Measurements from ENCODE around the gene EXOC3. TPM values are rescaled to one million over a fixed set of nuclear protein-coding genes. Genes with fewer than 3 reads are reported as not detected.

EXOC3 gene
- total RNA-seq, 1 experiment from 2014 or later = 52.4 TPM

DNA sequence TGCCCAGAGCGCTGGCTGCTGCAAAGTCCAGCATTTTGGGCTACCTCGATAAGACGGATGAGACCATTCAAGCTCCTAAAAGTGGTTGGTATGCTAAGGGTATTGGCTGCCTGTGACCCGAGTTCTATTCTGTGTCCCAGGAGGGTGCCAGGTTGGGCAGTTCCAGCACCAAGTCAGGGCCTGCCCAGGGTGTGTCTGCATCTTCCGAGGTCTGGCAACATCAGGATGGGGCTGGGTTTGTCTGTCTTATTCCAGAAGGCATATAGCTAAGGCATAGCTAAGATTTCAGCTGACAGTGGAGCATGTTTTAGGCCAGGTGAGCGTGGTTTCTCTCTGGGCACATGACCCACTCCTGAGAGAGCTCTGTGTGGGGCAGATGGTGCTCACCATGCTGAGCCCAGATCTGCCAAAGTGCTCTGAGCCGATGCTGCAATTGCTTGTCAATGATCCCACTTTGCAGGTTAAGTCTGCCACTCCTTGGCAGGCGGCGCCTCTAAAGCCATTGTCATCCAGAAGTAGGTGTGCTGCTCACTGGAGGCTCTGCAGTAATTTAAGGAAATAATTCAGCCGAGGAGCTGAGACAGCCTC is 73.5 kb downstream of the EXOC3 start:
- intact Hi-C loops (cut with micrococcal nuclease) = no loop called here
- H3K9me3 ChIP-seq (ENCODE audit: control insufficient read depth in 1 of 2, insufficient read depth in 1 of 2, low read depth in 1 of 2, low read length in 2 of 2) = no peaks in the 10 kb centered on the region
- H4K20me1 ChIP-seq (ENCODE audit: insufficient read depth) = no peaks in the 10 kb centered on the region
- no peaks in the 10 kb centered on the region for H3K4me1 ChIP-seq (ENCODE audit: control insufficient read depth in 1 of 2, insufficient read depth in 2 of 2, low read length in 2 of 2)
- RAD21 ChIA-PET (ENCODE audit: low non-redundant PET in 1 of 2, low total read pairs in 2 of 2, uncharacterized antibody in 2 of 2, unreplicated experiment in 2 of 2) = no interaction called here
- no peak for DNase-seq (ENCODE audit: low read depth, low spot score)
- no TSS peak for BruUV-seq (replicated peaks)
- ATAC-seq = no peak
- H3K9ac ChIP-seq (ENCODE audit: low read length) = no peak overlapping the region
- no peaks in the 10 kb centered on the region for H3K9me2 ChIP-seq (ENCODE audit: insufficient read depth)
- no peak overlapping the region for H3K4me3 ChIP-seq (replicated peaks in 1 of 2; ENCODE audit: low read depth in 1 of 2, low read length in 2 of 2)
- no peaks in the 10 kb centered on the region; the same call in 1 of the 2 replicates for H3K27me3 ChIP-seq (ENCODE audit: insufficient read depth, low read length)
- POLR2A ChIA-PET = no interaction called here
- H2AFZ ChIP-seq (ENCODE audit: low read depth, low read length, poor library complexity, severe bottlenecking) = no peak overlapping the region
- CTCF ChIA-PET = no interaction called here
- H3K79me2 ChIP-seq (ENCODE audit: insufficient read depth, low read length) = no peaks in the 10 kb centered on the region
- H3K27ac ChIP-seq (ENCODE audit: low read depth, low read length) = no peak overlapping the region
- no peak overlapping the region for H3K4me2 ChIP-seq (ENCODE audit: low read length)
- no peaks in the 10 kb centered on the region for H3K36me3 ChIP-seq (ENCODE audit: control insufficient read depth in 1 of 2, insufficient read depth in 2 of 2, low read length in 2 of 2)
- TF ChIP-seq, protein P1, sequence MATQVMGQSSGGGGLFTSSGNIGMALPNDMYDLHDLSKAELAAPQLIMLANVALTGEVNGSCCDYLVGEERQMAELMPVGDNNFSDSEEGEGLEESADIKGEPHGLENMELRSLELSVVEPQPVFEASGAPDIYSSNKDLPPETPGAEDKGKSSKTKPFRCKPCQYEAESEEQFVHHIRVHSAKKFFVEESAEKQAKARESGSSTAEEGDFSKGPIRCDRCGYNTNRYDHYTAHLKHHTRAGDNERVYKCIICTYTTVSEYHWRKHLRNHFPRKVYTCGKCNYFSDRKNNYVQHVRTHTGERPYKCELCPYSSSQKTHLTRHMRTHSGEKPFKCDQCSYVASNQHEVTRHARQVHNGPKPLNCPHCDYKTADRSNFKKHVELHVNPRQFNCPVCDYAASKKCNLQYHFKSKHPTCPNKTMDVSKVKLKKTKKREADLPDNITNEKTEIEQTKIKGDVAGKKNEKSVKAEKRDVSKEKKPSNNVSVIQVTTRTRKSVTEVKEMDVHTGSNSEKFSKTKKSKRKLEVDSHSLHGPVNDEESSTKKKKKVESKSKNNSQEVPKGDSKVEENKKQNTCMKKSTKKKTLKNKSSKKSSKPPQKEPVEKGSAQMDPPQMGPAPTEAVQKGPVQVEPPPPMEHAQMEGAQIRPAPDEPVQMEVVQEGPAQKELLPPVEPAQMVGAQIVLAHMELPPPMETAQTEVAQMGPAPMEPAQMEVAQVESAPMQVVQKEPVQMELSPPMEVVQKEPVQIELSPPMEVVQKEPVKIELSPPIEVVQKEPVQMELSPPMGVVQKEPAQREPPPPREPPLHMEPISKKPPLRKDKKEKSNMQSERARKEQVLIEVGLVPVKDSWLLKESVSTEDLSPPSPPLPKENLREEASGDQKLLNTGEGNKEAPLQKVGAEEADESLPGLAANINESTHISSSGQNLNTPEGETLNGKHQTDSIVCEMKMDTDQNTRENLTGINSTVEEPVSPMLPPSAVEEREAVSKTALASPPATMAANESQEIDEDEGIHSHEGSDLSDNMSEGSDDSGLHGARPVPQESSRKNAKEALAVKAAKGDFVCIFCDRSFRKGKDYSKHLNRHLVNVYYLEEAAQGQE (IDR thresholded peaks at IDR 0.05; ENCODE audit: low read depth) = no peak
- TF ChIP-seq FOSL1 (IDR thresholded peaks at IDR 0.05; ENCODE audit: low read depth) (no peak), POLR2AphosphoS5 (IDR thresholded peaks at IDR 0.05; ENCODE audit: low read depth, low read length) (no peak), SP1 (IDR thresholded peaks at IDR 0.05; ENCODE audit: low read depth) (no peak), EZH2 (IDR thresholded peaks at IDR 0.05) (no peak), SIN3A (IDR thresholded peaks at IDR 0.05; ENCODE audit: low read depth) (no peak), ZFX (IDR thresholded peaks at IDR 0.05) (no peak), CTCF (IDR thresholded peaks at IDR 0.05 in 2 of 3, conservative IDR thresholded peaks at IDR 0.05 in 1 of 3; ENCODE audit: borderline replicate concordance in 1 of 3, insufficient read depth in 1 of 3, low read depth in 2 of 3, low read length in 2 of 3) (no peak), SRF (IDR thresholded peaks at IDR 0.05; ENCODE audit: low read depth) (no peak), EZH2phosphoT487 (IDR thresholded peaks at IDR 0.05; ENCODE audit: borderline replicate concordance) (no peak)
- TF ChIP-seq, protein P2, sequence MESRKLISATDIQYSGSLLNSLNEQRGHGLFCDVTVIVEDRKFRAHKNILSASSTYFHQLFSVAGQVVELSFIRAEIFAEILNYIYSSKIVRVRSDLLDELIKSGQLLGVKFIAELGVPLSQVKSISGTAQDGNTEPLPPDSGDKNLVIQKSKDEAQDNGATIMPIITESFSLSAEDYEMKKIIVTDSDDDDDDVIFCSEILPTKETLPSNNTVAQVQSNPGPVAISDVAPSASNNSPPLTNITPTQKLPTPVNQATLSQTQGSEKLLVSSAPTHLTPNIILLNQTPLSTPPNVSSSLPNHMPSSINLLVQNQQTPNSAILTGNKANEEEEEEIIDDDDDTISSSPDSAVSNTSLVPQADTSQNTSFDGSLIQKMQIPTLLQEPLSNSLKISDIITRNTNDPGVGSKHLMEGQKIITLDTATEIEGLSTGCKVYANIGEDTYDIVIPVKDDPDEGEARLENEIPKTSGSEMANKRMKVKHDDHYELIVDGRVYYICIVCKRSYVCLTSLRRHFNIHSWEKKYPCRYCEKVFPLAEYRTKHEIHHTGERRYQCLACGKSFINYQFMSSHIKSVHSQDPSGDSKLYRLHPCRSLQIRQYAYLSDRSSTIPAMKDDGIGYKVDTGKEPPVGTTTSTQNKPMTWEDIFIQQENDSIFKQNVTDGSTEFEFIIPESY (IDR thresholded peaks at IDR 0.05; ENCODE audit: extremely low read depth, insufficient replicate concordance, low read length) = no peak
- TF ChIP-seq, protein P3, sequence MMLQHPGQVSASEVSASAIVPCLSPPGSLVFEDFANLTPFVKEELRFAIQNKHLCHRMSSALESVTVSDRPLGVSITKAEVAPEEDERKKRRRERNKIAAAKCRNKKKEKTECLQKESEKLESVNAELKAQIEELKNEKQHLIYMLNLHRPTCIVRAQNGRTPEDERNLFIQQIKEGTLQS (IDR thresholded peaks at IDR 0.05) = no peak
- TF ChIP-seq, protein P4, sequence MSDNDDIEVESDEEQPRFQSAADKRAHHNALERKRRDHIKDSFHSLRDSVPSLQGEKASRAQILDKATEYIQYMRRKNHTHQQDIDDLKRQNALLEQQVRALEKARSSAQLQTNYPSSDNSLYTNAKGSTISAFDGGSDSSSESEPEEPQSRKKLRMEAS (IDR thresholded peaks at IDR 0.05) = no peak
